Left lobe of liver (tissue), 2 donors: ENCODE results near the gene CCDC157. TPM values are rescaled to one million over a fixed set of nuclear protein-coding genes. Genes with fewer than 3 reads are reported as not detected.
A peak's percentile ranks its signal among the peaks of the same experiment; 100 is the strongest.

ENCODE experiments used
- ATAC-seq: fragments of 200-7000 bp; cut with Tn5 transposase; one replicate; pipeline ENCODE4 v1.9.1; 2020; ENCODE audit warnings: mild to moderate bottlenecking, moderate library complexity
- DNase-seq: peaks from one replicate; pipeline ENCODE4 v3.0.0-alpha.2; 2020; ENCODE audit warnings: low spot score
- total RNA-seq: library from RNA; stranded (reverse); gene quantifications from one replicate; pipeline ENCODE4 v1.2.1, GENCODE V29; 2021
- donor health status: DM: no; HTN: no; CAD: no; lungs with moderate emphysema.
- donor health status: DM: no; HTN: yes; CAD: no.

The CCDC157 gene
- total RNA-seq, 1 donor from 2014 or later, result 0.78 TPM

DNA sequence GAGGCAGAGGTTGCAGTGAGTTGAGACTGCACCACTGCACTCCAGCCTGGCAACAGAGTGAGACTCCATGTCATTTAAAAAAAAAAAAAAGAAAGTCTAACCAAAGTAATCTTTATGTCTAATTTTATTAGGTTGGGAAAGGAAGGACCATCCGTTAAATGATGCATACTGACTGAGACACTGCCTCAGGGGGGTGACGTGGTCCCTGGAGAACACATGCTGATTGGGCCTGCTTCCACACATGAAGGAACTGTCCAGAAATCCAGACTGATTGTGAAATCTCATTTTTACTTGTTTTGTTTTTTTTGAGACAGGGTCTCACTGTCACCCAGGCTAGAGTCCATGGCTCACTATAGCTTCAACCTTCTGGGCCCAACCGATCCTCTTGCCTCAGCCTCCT lies 5.6 kb upstream of the CCDC157 start:
- no peak for ATAC-seq
- no peak for DNase-seq

DNA sequence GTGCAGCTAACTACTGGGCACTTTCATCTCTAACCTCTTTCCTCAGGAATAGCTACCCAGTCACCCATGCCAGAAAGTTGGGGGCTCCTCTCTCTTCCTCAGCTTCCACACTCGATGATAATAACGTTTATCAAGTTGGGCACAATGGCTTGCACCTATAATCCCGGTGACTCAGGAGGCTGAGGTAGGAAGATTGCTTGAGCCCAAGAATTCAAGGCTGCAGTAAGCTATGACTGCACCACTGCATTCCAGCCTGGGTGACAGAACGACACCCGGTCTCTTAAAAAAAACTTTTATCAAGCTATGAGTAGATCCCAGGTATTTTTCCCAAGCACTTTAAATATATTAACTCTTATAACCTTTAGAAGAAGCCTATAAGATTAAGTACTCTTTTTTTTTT lies 2.2 kb upstream of the CCDC157 start:
- ATAC-seq (no peak), DNase-seq (no peak)

- peak; percentile 2 for ATAC-seq
- DNase-seq, result no peak
Observed at GRCh38 chr22:30357236-30357570, 396 bp downstream of the CCDC157 start.

GRCh38 chr22:30357650-30358215 lies 926 bp downstream of the CCDC157 start:
- no peak for ATAC-seq
- no peak for DNase-seq

DNA sequence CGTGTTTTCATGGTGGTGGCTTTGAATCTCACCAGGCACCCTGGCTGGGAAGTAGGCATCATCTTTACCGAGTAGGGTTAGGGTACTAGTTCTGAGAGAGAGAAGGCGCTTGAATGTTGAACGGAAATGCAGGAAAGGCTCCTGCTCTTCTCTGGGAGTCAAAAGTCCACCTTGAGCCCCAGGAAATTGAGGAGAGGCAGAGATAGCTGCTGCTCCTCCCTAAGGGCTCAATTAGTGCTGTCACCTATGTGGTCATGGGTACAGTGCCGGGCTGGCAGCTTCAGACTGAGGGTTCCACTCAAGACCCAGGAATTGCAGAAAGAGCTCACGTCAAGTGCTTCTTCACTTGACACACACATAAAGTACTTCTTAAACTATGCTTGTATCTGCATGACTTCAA lies 1.7 kb downstream of the CCDC157 start:
- DNase-seq, result no peak
- no peak for ATAC-seq

DNA sequence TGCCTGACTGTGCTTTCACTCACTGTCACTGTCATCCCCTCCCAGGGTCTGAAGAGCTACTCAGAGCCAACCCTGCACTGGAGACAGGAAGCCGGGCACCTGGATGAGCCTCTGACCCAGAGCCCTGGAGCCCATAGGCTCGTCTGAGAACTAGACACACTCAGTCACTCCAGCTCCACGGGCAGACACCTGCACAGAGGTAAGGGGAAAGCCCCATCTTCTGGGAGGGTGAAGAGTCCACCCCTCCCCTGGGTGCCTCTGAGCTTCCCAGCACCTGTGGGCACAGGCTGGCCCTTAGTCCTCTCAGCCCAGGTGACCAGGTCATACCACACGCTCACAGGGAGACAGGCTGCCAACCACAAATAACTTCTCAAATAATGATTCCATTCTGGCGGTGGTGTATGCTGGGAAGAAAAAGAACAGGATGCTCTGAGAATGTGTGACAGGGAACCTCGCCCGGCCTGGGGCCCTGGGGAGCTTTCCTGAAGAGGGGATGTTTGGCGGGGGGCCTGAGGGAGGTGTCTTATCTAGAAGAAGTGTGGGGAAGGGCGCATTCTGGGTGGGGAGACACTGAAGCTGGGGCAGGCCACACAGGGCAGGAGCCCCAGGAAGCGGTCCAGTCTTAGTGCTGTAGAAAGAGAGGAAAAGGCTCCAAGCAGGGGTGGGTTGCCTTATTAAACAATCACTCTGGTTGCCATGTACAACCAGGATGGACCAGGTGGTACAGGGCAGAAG lies 5.3 kb downstream of the CCDC157 start:
- DNase-seq, result no peak
- ATAC-seq, result no peak

DNA sequence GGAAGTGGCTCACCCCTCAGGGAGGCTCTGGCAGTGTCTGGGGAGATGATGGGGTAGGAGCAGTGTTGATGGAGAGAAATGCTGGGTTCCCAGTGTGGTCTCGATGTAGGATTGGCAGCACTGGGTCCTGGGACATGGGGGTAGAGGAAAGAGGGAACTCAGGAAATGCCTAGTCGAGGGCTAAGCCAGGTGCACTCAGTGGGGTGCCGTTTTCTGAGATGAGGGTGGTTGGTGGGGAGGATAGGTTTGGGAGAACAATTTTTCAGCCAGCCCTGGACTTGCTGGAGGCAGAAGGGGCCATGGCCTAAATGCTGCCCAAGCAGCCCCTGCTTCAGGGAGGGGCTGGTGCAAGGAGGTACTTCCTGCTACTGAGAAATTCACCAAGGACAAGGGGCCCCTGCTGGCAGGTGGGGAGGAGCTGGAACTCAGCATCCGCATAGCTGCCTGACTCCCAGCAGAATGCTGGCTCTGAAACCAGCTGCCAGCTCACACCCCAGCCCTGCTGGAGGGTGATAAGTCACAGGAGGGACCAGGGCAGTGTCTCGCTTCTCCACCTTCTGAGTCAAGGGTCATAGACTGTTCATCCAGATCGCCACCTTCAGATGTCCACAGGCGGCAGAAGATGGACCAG lies 6.0 kb downstream of the CCDC157 start:
- no peak for DNase-seq
- no peak for ATAC-seq

DNA sequence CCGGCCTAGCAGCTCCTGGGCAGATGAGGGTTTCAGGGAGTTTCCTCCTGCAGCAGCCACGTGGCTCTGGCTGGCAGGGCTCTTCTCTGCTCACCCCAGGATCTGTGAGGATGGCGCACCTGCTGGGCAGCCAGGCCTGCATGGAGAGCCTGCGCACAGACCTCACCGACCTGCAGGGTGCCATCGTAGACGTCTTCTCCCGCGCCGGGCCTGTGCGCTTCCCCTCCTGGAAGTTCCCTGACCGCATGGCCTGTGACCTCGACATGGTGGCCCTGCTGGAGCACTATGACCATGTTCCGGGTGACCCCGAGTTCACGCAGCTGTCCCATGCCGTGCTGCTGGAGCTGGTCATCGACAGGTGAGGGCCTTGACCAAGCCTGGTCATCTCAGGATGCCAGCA lies 9.1 kb downstream of the CCDC157 start:
- DNase-seq, result no peak
- ATAC-seq, result no peak

GRCh38 chr22:30368420-30368819 lies 11.6 kb downstream of the CCDC157 start:
- DNase-seq, result no peak
- peak; percentile 54 for ATAC-seq

DNA sequence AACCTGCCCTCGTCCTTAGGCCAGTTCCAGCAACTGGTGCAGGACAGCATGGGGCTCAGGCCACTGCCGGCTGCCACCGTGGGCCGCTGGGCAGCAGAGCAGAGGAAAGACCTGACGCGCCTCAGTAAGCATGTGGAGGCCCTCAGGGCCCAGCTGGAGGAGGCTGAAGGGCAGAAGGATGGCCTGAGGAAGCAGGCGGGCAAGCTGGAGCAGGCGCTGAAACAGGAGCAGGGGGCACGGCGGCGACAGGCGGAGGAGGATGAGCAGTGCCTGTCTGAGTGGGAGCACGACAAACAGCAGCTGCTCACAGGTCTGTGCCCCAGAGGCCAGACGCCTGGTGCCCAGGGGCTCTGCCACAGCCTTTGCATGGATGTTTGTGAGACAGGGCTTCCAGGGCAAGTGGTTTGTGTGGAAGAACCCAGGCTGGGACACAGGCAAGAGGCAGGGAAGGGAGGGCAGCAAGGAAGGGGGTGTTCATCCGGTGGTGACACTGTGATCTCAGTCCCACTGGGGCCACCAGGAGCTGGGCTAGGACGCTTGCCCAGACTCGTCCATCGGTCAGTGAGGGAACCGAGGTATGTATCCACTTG lies 13.9 kb downstream of the CCDC157 start:
- ATAC-seq (no peak), DNase-seq (no peak)

- DNase-seq (no peak), ATAC-seq (no peak)
Observed at GRCh38 chr22:30371321-30371720, 14.5 kb downstream of the CCDC157 start.

- DNase-seq (no peak), ATAC-seq (no peak)
Observed at GRCh38 chr22:30371981-30372380, 15.2 kb downstream of the CCDC157 start.

- ATAC-seq, result no peak
- no peak for DNase-seq
Observed at GRCh38 chr22:30372915-30373314, 16.1 kb downstream of the CCDC157 start.

DNA sequence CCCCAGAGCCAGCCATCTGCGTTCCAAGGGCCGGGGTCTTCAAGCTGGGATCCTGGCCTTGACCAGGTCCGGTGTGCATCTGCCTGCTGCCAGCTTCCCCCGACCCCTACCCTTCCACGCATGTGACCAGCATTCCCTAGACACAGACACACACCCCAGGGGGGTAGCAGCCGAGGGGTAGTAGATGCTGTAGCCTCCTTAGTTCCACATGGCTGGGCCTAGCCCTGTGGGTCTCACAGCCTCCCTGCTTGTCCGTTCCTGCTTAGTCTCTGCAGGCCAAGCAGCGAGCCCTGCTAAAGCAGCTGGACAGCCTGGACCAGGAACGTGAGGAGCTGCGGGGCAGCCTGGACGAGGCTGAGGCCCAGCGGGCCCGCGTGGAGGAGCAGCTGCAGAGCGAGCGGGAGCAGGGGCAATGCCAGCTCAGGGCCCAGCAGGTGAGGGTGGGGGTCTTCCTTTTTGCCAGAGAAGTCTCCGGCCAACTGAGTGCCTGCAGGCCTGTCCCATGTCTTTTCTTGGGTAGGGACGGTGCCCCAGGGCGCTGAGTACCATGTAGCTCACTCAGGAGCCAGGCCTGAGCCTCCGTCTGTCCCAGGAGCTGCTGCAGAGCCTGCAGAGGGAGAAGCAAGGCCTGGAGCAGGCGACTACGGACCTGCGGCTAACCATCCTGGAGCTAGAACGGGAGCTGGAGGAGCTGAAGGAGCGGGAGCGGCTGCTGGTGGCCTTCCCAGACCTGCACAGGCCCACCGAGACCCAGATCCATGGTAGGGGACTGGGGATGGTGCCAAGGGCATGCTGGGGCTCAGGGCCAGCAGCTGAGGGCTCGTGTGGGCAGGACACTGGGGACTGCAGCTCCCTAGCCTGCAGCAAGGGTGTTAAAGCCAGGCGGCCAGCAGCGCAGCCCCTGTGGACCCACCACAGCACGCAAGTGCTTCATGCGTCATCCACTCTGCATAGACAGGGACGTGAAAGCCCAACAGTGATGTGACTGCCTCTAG lies 16.8 kb downstream of the CCDC157 start:
- DNase-seq, result no peak
- ATAC-seq, result no peak

DNA sequence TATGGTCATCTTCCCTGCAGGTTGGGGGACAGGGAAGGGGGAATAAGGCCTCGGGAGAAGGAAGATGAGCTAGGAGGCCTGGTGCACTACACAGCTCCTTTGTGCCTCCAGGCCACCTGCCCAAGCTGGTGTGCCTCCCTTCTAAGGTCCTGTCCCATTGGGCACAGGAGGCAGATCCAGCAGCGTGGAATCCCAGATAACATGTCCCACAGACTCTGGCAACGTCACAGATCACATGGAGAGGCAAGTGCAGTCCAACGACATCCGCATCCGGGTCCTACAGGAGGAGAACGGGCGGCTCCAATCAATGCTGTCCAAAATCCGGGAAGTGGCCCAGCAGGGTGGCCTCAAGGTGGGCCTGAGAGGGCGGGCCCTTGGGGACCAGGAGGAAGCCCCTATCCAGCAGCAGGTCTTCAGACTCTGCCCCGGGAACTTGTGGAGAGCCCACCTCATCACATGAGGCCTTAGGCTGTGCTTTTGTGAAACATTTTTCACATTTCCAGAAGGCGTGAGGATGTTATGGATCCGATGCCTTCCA lies 18.6 kb downstream of the CCDC157 start:
- ATAC-seq, result no peak
- no peak for DNase-seq

DNA sequence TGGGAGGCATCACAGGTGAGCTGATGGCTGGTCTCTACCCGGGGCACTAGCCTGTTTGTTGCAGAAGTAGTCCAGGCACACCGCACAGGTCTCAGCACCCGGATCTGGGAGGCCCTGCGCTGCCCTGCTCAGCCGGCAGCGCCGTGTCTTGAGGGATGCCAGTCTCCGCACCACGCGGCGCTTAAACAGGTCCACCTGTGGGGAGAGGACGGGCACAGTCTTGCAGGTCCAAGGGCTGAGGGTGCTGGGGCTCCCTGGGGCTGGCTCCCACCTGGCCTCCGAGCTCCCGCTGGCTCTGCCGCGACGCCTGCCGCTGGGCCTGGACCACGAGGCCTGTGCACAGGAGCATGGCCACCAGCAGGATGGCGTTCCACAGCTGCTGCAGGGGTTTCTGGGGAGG lies 23.2 kb downstream of the CCDC157 start:
- ATAC-seq (no peak), DNase-seq (no peak)

DNA sequence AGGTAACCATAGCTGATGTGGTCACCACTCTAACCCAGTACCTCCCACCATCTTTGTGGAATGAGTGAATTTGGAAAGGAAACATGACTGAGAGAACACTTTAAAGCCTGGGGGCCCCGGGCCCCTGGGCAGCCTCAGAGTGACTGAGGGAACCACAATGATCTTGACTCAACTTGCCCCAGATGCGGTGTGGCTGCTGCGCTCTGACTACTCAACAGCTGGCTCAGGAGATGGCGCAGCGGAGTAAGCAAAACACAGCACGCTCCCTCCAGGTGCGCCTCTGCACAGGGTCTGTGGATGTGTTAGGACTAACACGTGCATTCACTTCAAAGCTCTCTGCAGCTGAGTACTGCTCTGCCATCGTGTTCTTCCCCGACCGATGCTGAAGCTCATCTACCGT lies 24.5 kb downstream of the CCDC157 start:
- DNase-seq (no peak), ATAC-seq (no peak)

- ATAC-seq, result no peak
- DNase-seq, result no peak
Observed at GRCh38 chr22:30382340-30382739, 25.5 kb downstream of the CCDC157 start.

DNA sequence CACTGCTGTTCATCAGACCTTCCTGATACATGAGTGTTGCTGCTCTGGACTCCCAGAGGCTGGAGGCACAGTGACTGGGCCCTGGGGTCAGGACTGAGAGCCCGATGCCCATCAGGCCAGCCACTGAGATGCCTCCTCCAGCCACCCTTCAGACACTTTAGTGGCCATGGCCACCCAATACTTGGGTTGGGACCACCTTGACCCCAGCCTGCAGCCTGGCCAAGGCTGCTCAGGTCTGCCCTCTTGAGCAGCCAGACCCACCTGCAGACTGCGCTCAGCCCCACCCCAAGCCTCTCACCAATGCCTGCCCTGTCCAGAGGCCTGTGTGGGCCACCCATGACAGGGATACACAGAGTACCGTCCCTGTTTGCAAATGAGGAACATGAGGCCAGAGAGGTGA lies 26.3 kb downstream of the CCDC157 start:
- DNase-seq, result no peak
- ATAC-seq, result no peak

DNA sequence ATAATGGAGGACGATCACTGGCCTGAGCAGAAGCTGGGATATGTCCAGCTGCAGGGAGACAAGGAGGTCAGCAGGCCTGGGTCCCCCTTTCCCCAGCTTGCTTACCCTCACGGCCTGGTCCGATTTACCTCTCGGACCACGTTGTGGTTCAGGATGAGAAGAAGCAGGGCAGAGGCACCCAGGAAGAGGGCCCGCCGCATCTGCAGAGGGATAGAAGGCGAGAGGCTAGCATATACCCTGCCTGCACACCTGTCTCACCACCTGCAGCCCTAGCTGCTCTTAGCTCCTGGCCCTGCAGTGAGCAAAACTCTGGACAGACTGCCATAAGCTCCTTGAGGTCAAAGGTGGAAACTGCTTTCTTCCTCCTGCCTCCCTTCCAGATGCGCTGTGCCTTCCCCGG lies 29.1 kb downstream of the CCDC157 start:
- ATAC-seq (no peak), DNase-seq (no peak)

DNA sequence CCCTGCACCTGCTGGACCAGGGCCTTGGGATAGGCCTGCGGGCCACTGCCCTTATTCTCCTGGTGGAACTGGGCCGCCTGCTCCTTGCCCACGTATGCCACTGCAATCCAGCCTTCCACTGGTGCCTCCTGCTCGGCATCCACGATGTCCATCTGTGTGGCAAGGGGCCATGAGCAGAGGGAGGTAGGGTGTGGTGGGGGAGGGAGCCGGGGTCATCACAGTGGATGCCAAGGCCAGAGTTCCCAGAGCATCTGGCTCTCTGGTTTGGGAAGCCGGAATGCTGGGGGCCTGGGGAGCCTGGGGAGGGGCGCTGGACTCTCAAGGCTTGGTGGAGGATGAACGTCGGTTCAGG lies 29.8 kb downstream of the CCDC157 start:
- DNase-seq (no peak), ATAC-seq (no peak)
